ENCODE measurements around the gene FAM120A. TPM values are rescaled to one million over a fixed set of nuclear protein-coding genes. Genes with fewer than 3 reads are reported as not detected.

FAM120A gene
- total RNA-seq, 1 experiment from 2014 or later: 162 TPM

- intact Hi-C loops (cut with micrococcal nuclease): no loop called here
- peaks cover 7% of the 10 kb centered on the region for H3K9me3 Mint-ChIP-seq (ENCODE audit: unreplicated experiment)
- H3K27ac Mint-ChIP-seq (ENCODE audit: low read depth, unreplicated experiment): no peak overlapping the region
- no peak overlapping the region for H3K4me3 Mint-ChIP-seq (ENCODE audit: unreplicated experiment)
- H3K27me3 Mint-ChIP-seq (ENCODE audit: insufficient read depth, unreplicated experiment): no peaks in the 10 kb centered on the region
- peaks cover 5% of the 10 kb centered on the region for H3K36me3 Mint-ChIP-seq (ENCODE audit: insufficient read depth, unreplicated experiment)
- H3K4me1 Mint-ChIP-seq (ENCODE audit: insufficient read depth, unreplicated experiment): peaks cover 21% of the 10 kb centered on the region
- DNase-seq (ENCODE audit: unreplicated experiment): no peak
- CTCF ChIA-PET: interaction anchor here (2.7 kb wide), 1 partner anchor 16 kb away, joined by 8 read pairs; no protein-coding TSS in a partner anchor
- BruUV-seq (replicated peaks): no TSS peak
- no peak for TF ChIP-seq CTCF (IDR thresholded peaks at IDR 0.05; ENCODE audit: unreplicated experiment)
- POLR2A ChIA-PET: no interaction called here
These were observed 131.1 kb downstream of the FAM120A start for GRCh38 chr9:93582550-93582949.

- Mint-ChIP-seq H3K27ac (ENCODE audit: low read depth, unreplicated experiment) (no peak overlapping the region), H3K27me3 (ENCODE audit: insufficient read depth, unreplicated experiment) (no peaks in the 10 kb centered on the region), H3K36me3 (ENCODE audit: insufficient read depth, unreplicated experiment) (peaks cover 10% of the 10 kb centered on the region), H3K4me1 (ENCODE audit: insufficient read depth, unreplicated experiment) (peaks cover 15% of the 10 kb centered on the region), H3K4me3 (ENCODE audit: unreplicated experiment) (no peak overlapping the region), H3K9me3 (ENCODE audit: unreplicated experiment) (peaks cover 7% of the 10 kb centered on the region)
- no TSS peak for BruUV-seq (replicated peaks)
- CTCF ChIA-PET: no interaction called here
- no peak for DNase-seq (ENCODE audit: unreplicated experiment)
- POLR2A ChIA-PET: interaction anchor here (0.7 kb wide), 1 partner anchor 525 kb away, joined by 3 read pairs; no protein-coding TSS in a partner anchor
- intact Hi-C loops (cut with micrococcal nuclease): no loop called here
- TF ChIP-seq CTCF (IDR thresholded peaks at IDR 0.05; ENCODE audit: unreplicated experiment): no peak
These were observed 133.8 kb downstream of the FAM120A start for GRCh38 chr9:93585259-93585658.

GRCh38 chr9:93585695-93586094 is 134.2 kb downstream of the FAM120A start:
- H3K27me3 Mint-ChIP-seq (ENCODE audit: insufficient read depth, unreplicated experiment): no peaks in the 10 kb centered on the region
- no peak for DNase-seq (ENCODE audit: unreplicated experiment)
- CTCF ChIA-PET: no interaction called here
- no peak for TF ChIP-seq CTCF (IDR thresholded peaks at IDR 0.05; ENCODE audit: unreplicated experiment)
- H3K27ac Mint-ChIP-seq (ENCODE audit: low read depth, unreplicated experiment): no peak overlapping the region
- H3K36me3 Mint-ChIP-seq (ENCODE audit: insufficient read depth, unreplicated experiment): peaks cover 10% of the 10 kb centered on the region
- peaks cover 12% of the 10 kb centered on the region for H3K4me1 Mint-ChIP-seq (ENCODE audit: insufficient read depth, unreplicated experiment)
- POLR2A ChIA-PET: interaction anchor here (0.7 kb wide), 1 partner anchor 526 kb away, joined by 3 read pairs; no protein-coding TSS in a partner anchor
- BruUV-seq (replicated peaks): no TSS peak
- no peak overlapping the region for H3K4me3 Mint-ChIP-seq (ENCODE audit: unreplicated experiment)
- peaks cover 7% of the 10 kb centered on the region for H3K9me3 Mint-ChIP-seq (ENCODE audit: unreplicated experiment)
- intact Hi-C loops (cut with micrococcal nuclease): no loop called here

- POLR2A ChIA-PET: no interaction called here
- H3K27me3 Mint-ChIP-seq (ENCODE audit: insufficient read depth, unreplicated experiment): no peaks in the 10 kb centered on the region
- TF ChIP-seq CTCF (IDR thresholded peaks at IDR 0.05; ENCODE audit: unreplicated experiment): no peak
- DNase-seq (ENCODE audit: unreplicated experiment): no peak
- H3K4me1 Mint-ChIP-seq (ENCODE audit: insufficient read depth, unreplicated experiment): peaks cover 6% of the 10 kb centered on the region
- H3K36me3 Mint-ChIP-seq (ENCODE audit: insufficient read depth, unreplicated experiment): peaks cover 10% of the 10 kb centered on the region
- intact Hi-C loops (cut with micrococcal nuclease): no loop called here
- H3K4me3 Mint-ChIP-seq (ENCODE audit: unreplicated experiment): no peak overlapping the region
- no peak overlapping the region for H3K27ac Mint-ChIP-seq (ENCODE audit: low read depth, unreplicated experiment)
- CTCF ChIA-PET: interaction anchor here (1.1 kb wide), 1 partner anchor 475 kb away, joined by 4 read pairs; no protein-coding TSS in a partner anchor
- H3K9me3 Mint-ChIP-seq (ENCODE audit: unreplicated experiment): peaks cover 7% of the 10 kb centered on the region
- no TSS peak for BruUV-seq (replicated peaks)
These were observed 135.0 kb downstream of the FAM120A start for GRCh38 chr9:93586290-93587057.
